GM21526 (cell line): Measurements from ENCODE around the gene ZFYVE27.

Source experiments
- ATAC-seq: cut with Tn5 transposase; IDR thresholded peaks from one replicate; pipeline ENCODE4 v1.9.1; 2021; ENCODE audit warnings: moderate library complexity; ENCODE audit not compliant: unreplicated experiment, low FRiP score

The ZFYVE27 gene

DNA sequence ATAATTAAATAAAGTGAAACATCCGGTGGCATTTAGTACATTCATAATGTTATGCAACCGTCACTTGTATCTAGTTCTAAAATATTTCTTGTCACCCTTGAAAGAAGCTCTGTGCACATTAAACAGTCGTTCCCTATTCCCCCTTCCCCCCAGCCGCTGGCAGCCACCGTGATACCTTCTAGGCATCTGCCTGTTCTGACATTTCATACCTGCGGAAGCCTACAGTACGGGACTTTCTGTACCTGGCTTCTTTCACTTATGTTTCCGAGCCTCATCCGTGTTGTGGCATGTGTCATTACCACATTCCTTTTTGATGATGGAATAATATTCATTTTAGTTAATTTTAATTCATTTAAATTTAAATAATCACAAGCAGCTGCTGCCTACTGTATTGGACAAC, 48.8 kb downstream of the ZFYVE27 start:
- no peak for ATAC-seq

DNA sequence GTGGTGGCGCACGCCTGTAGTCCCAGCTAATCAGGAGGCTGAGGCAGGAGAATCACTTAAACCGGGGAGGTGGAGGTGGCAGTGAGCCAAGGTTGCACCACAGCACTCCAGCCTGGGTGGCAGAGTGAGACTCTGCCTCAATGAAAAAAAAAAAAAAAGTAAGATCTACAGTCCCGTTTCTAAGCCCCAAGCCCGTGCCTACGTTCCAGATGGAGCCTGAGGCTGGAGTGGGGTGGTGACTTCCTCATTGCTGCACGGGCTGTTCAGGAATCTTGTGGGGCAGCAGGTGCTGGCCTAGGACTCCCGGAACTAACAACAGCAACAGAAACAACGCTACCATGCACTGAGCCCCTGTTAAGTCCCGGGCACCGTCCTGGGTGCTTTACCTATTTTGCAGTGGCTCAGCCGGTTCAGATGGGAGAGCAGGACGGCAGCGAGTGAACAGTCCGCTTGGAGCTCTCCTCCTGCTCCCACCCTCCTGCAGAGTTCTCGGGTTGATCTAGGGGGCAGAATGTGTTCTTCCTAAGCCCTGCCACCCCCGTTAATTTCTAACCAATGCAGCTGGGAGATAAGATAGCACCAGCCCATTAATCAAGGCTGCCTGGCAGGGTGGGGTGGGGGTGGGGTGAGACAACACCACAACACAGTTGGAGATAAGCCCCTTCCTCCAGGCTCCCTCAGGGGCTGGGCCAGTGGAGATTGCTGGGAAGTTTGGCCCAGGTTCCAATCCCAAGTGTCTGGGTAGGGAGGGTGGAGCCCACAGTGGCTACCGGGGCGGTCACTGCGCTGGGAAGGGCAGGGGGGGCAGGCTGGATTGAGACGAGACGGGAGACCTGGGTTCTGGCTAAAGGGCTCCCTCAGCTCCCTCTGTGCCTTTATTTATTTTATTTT, 51.9 kb downstream of the ZFYVE27 start:
- ATAC-seq: no peak

DNA sequence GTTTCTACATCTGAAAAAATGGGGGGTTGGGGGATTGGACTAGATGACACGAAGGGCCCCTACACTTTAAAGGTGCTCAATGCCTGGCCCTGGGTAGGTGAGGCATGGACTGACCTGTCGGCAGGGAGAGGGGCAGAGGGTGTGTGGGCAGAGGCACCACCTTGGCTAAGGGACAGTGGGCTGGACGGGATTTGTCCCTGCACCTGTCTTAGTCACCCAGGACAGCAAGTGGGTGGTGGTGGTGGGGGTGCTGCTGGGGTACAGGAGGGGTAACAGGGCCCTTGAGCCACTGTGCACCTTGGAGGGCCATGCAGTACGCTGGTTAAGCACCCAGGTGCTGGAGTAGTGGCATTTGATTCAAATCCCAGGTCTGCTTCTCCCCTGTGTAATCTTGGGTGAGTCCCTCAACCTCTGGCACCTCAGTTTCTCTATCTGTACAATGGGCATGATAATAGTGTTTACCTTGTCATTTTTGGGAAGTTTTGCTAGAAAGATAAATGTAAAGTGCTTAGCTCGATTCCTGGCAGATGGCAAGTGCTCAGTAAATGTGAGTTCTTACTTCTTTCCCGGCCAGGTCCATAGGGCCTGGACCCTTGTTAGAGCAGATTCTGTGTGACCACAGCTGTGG, 53.0 kb downstream of the ZFYVE27 start:
- no peak for ATAC-seq

DNA sequence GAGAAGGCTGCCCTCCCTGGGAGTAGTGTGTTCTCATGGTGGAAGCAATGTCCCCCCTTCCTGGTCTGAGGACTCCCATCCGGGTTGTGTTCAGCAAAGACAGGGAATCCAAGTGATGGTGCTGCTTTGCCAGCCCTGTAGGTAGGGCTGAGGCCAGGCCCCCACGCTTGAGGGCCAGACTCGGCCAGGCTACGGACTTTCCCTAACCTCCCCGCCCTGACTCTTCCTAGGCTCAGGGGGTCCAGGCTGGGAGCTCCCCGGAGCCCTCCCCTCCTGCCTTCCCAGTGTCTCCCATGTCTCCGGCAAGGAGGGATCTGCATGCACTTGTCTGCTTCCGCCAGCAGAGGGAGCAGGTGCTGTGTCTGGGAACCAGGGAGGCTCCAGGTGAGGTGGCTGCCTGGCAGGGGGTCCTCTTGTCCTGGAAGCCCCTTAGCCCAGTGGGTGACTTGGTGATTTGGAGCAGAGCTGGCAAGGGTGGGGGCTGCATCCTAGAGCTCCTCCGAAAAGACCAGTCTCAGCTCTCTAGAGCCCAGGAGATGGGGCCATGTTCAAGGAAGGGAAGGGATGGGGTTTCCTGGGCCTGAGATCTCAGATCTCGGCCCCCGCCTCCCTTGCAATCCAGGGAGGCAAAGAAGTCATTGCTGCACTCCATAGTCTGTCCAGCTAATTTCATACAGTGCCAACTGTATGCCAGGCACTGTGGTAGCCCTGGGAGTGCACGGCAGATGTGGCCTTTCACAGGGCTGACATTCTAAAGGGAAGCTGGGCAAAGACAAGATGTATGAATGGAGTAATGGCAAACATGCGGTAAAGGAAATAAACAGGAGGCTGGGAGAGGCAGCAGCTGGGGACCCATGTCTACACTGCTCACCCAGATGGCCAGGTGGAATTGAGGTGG, 55.1 kb downstream of the ZFYVE27 start:
- no peak for ATAC-seq

DNA sequence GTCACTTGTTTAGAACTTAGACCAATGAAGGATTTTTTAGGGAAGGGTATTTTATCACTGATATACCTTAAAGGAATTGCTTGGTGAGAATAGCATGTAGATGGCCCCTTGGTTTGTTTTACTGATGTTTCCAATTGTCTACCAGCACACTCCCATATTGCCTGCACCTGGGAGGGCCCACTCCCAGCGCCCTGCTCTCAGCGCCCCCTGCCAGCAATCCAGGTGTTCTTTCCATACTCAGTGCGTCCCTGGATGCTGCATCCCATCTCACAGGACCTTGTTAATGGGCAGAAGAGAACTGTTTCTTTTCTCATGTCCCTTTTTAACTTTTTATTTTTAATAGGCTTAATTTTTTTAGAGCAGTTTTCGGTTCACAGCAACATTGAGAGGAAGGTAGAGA, 59.0 kb downstream of the ZFYVE27 start:
- ATAC-seq: no peak

DNA sequence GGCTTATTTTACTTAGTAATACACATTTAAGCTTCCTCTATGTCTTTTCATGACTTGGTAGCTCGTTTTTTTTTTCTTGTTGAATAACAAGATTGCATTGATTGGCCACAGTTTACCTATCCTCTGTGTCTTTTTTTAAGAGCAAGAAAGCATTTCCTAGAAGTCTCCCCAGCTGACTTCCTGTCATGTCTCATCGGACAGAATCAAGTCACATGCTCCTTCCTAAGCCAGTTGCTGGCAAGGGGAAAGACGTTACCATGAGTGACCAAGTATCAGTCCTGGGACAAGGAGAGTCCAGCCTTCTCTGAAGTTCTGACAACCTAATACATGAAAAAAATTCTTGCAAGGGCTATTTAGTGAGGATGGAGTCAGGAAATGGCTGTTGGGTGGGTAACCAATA, 59.7 kb downstream of the ZFYVE27 start:
- ATAC-seq: no peak

DNA sequence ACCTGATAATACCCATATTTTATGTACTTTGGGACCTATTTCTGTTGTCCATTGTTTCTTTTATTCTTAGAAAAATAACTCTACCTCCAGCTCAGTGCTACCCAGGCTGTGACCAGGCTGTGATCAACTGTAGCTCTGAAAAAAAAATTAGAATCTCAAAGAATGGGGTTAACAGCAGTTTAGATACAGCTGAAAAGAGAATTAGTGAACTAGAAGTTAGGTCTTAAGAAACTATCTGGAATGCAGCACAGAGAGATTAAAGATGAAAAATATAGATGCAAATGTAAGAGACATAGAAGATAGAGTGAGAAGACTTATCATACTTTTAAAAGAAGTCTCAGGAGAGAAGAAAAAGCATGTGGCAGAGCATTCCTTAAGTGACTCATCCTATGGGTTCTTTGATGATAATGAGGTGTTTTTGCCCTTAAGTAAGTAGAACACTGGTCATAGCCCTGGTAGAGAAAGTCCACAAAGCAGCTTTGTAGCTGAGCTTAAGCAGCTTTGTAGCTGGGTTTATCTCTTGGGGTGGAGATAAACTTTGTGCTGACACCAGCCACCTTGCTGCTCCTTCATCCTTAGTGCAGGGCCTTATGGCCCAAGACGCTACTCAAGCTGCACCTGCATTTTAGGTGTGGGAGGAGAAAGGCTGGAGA, 62.2 kb downstream of the ZFYVE27 start:
- ATAC-seq: no peak

DNA sequence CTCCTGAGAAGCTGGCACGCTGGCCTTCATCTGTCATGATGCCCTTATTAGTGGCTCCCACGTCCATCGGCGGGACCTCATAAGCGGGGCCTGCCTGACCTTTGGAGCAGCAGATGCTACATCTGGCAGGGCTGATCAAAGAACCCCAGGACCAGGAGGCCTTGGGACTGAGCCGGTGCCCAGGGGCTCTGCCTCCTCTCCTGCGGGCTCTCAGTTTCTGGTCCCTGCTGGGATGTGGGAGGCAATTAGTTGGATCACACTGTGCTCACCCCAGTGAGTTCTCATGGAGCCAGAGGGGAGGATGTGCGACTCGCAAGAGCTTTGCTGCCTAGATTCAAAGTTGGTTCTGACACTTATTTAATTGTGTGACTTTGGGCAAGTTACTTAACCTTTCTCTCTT, 63.5 kb downstream of the ZFYVE27 start:
- no peak for ATAC-seq

DNA sequence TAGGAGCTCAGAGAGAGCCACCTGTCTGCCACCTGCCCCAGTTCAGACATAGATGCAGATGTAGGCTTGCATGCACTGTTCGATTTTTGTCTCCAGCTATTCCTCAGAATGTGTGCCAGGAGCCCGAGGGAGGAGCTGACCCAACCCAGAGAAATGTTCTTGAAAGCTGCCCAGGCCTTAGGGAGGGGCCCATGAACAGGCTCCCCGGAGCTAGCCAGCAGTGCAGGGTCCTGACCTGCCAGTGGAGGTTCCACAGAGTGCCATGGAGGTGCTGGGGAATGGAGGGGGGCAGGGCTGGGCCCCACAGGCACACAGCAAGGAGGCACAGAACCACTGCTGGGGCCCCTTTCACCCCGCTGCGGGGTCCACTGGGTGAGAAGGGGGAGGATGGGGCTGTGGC, 64.5 kb downstream of the ZFYVE27 start:
- no peak for ATAC-seq

DNA sequence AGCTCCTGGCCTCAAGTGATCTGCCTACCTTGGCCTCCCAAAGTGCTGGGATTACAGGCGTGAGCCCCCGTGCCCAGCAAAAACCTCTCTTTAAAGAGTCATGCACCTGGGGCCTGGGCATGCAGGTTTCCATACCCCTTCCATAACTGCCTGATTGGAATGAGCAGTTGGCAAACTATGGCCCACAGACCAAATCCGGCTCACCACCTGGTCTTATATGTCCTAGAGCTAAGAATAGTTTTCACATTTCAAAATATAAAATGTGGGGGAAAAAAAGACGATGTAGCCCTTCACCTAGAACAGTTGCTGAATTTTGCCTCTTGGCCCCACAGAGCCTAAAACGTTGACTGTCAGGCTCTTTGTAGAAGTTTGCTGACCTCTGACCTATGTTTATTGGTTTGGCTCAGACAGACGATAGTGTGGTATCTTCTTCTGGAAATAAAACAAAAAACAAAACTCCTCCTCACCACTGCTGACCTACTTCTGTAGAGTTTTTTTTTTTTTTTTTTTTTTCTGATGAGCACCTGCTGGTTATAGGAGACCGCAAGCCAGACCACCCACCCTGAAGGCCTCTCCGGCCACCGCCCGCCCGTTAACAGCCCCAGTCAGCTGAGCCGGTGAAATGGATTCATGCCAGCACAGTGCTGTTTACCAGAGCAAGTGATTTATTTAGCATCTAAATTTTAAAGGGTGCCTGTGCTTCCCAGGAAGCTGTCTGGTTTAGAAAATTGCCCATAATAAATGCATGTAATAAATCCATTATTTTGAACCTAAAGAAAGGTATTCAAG, 68.4 kb downstream of the ZFYVE27 start:
- ATAC-seq: no peak

DNA sequence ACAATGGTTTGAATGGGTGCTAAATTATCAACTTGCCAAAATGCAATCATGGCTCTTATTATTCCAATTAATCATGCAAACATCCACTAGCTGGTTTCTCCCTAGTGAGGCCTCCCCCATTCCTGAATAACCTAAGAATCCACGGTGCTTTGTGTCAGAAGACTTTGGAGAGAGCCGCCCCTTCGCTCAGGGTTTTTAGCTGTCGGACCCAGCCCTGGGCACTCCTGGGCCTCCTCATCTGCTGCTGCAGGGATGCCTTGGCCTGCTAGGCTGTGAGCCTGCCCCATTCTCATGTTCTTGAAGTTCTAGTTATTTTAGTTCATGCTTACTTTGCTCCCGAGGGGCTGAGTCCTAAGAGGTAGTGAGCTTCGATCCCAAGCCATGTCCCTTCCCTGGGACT, 69.0 kb downstream of the ZFYVE27 start:
- ATAC-seq: no peak

DNA sequence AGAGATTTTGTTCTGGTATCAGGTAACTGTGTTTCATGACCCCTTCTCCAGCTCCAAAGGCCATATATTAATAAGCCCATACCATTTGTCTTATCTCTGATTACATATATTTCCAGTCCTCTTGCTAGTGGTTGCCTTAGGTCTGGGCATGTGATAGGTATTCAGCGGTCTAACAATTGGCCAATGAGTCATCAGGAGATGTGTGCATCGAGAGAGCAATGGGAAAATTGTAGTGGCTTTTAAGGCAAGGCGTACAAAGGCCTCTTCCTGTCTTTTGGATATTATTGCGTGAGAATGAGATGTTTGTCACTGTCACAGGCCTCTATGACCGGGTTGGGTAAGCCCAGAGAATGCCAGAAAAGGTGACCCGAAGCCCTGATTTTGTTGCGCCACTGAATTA, 73.5 kb downstream of the ZFYVE27 start:
- no peak for ATAC-seq
